ENCODE measurements around the gene ZNF79. TPM values are rescaled to one million over a fixed set of nuclear protein-coding genes. Genes with fewer than 3 reads are reported as not detected.

The ZNF79 gene
- total and polyA plus RNA-seq, 2 of the 8 experiments (the other 6 are each of a cell fraction or from before 2014, with no cell fraction given), result 2.4 to 7.4 TPM

DNA sequence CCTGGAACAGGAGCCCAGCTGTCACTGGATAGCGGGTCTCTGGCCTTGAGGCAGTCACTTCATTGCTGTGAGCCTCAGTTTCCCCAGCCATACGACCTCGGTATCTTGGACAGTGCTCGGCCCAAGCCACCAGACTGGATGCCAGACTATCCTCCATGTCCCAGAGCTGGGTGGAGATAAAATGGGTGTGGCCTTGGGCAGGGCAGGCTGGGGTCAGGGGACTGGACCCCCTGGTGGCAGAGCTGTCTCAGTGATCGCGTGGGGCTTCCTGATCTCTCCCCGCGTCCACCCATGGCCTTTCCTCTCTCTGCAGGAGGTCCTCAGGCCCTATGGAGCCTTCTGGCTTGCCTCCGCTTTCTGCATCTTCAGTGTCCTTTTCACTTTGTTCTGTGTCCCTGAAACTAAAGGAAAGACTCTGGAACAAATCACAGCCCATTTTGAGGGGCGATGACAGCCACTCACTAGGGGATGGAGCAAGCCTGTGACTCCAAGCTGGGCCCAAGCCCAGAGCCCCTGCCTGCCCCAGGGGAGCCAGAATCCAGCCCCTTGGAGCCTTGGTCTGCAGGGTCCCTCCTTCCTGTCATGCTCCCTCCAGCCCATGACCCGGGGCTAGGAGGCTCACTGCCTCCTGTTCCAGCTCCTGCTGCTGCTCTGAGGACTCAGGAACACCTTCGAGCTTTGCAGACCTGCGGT is 17.2 kb upstream of the ZNF79 start:
- whole genome bisulfite sequencing, 2 experiments (ENCODE audit: extremely low coverage in 1 of 2, insufficient coverage in 1 of 2, insufficient read length in 1 of 2, insufficient replicate concordance in 2 of 2, low coverage in 1 of 2, low lambda C conversion rate in 2 of 2, missing lambda C conversion rate in 1 of 2), result 87% methylated on average over 13 of the region's 13 CpGs; no CpG with 5 or more reads in 1 of the 2 experiments
- TF ChIP-seq CHD1 (IDR thresholded peaks at IDR 0.05; ENCODE audit: low read depth, low read length) (no peak), RXRA (IDR thresholded peaks at IDR 0.05; ENCODE audit: insufficient read depth, low read depth, low read length) (no peak), HDAC2 (IDR thresholded peaks at IDR 0.05; ENCODE audit: borderline replicate concordance in 1 of 2, low read depth in 2 of 2, low read length in 2 of 2) (no peak), FOSL1 (IDR thresholded peaks at IDR 0.05; ENCODE audit: insufficient read depth, low read depth, low read length) (no peak), TAF7 (optimal IDR thresholded peaks at IDR 0.05; ENCODE audit: borderline replicate concordance, low read depth, low read length) (no peak), SIN3A (conservative IDR thresholded peaks at IDR 0.05 in 1 of 2, IDR thresholded peaks at IDR 0.05 in 1 of 2; ENCODE audit: low read depth in 1 of 2, low read length in 2 of 2) (no peak), TCF12 (IDR thresholded peaks at IDR 0.05; ENCODE audit: low read depth, low read length) (no peak)

More for the DNA sequence above, 17.2 kb upstream of the ZNF79 start:
- Histone ChIP-seq H4K5ac (ENCODE audit: insufficient read length, low read depth, low read length) (no peak overlapping the region), H3K18ac (ENCODE audit: extremely low read depth, low read length) (no peak overlapping the region), H4K20me1 (replicated peaks in 1 of 2; ENCODE audit: control insufficient read depth in 1 of 2, insufficient read depth in 2 of 2, low read length in 2 of 2) (peaks cover 0 to 9% of the 10 kb centered on the region in 2 experiments), H2BK120ac (replicated peaks; ENCODE audit: low read depth, low read length) (no peak overlapping the region), H3K79me2 (ENCODE audit: control insufficient read depth in 1 of 2, insufficient read depth in 2 of 2, low read length in 2 of 2) (no peaks in the 10 kb centered on the region), H3K56ac (replicated peaks; ENCODE audit: insufficient read length, low read depth, low read length) (no peak overlapping the region), H3K4ac (replicated peaks; ENCODE audit: insufficient read length, low read depth, low read length) (no peak overlapping the region), H3K27me3 (replicated peaks in 1 of 4; ENCODE audit: control insufficient read depth in 3 of 4, extremely low read depth in 1 of 4, insufficient read depth in 3 of 4, low read length in 3 of 4) (no peaks in the 10 kb centered on the region), H3K9ac (replicated peaks in 1 of 4; ENCODE audit: extremely low read depth in 1 of 4, low read depth in 3 of 4, low read length in 3 of 4) (no peak overlapping the region), H2AFZ (ENCODE audit: low read length) (no peak overlapping the region), H2BK20ac (ENCODE audit: low read length) (no peak overlapping the region), H3K79me1 (ENCODE audit: low read depth, low read length) (no peaks in the 10 kb centered on the region), H4K91ac (replicated peaks; ENCODE audit: insufficient read length, low read length) (no peak overlapping the region), H3K27ac (ENCODE audit: low read depth, low read length) (no peak overlapping the region), H3K23ac (ENCODE audit: insufficient read length) (no peak overlapping the region), H3K23me2 (ENCODE audit: low read depth, low read length) (no peaks in the 10 kb centered on the region), H2BK5ac (ENCODE audit: low read depth, low read length) (0 out of 2 replicates have a peak overlapping the region, but pooled peaks have one; percentile 24), H2AK5ac (ENCODE audit: low read depth, low read length) (no peak overlapping the region), H3K14ac (ENCODE audit: insufficient read length) (no peak overlapping the region), H3K4me2 (ENCODE audit: insufficient read depth in 1 of 2, low read depth in 2 of 2, low read length in 2 of 2) (no peak overlapping the region), H3K4me1 (replicated peaks in 1 of 4; ENCODE audit: control insufficient read depth in 3 of 4, insufficient read depth in 4 of 4, low read length in 3 of 4) (no peaks in the 10 kb centered on the region), H2BK15ac (ENCODE audit: low read length) (no peak overlapping the region), H3K4me3 (ENCODE audit: extremely low read depth in 1 of 4, insufficient read depth in 2 of 4, low read depth in 3 of 4, low read length in 4 of 4) (no peak overlapping the region), H3K36me3 (ENCODE audit: control insufficient read depth in 2 of 4, insufficient read depth in 4 of 4, low read length in 3 of 4) (peaks cover 2 to 13% (median 6%) of the 10 kb centered on the region in 4 experiments; a peak in 5 of 8 replicates), H4K8ac (ENCODE audit: extremely low read depth, insufficient read depth, low read length) (no peak overlapping the region), H2BK12ac (ENCODE audit: low read depth, low read length) (no peak overlapping the region), H3K9me3 (ENCODE audit: insufficient read depth in 2 of 2, low read depth in 1 of 2, low read length in 1 of 2) (no peaks in the 10 kb centered on the region)
- FAIRE-seq, result no peak
- CTCF ChIA-PET (ENCODE audit: partially characterized antibody), result interaction anchor here (1.0 to 2.9 kb wide), 8 partner anchors 10 to 212 kb away, joined by 3 to 10 read pairs (median 4); partner anchors contain the start of gene SLC2A8
- no peak for DNase-seq (ENCODE audit: low read depth in 1 of 2, low spot score in 2 of 2)
- POLR2A ChIA-PET (ENCODE audit: partially characterized antibody), result interaction anchor here (0.9 to 2.0 kb wide), 4 partner anchors 10 to 44 kb away, joined by 3 to 8 read pairs (median 6); partner anchors contain the start of genes LRSAM1, RPL12 and SLC2A8

All from H1 (cell line).